GM21529 (cell line): ENCODE results near the gene CUX1.
A peak's percentile ranks its signal among the peaks of the same experiment; 100 is the strongest.
"Not testable (repeated sequence)": the region's sequence is repeated elsewhere in the genome, so short reads cannot be mapped to it uniquely, and the experiment has no call there.

Experiments used
- ATAC-seq: cut with Tn5 transposase; IDR thresholded peaks from one replicate; pipeline ENCODE4 v1.9.1; 2021; ENCODE audit not compliant: unreplicated experiment

Gene CUX1

GRCh38 chr7:101975046-101975445 is 157.6 kb downstream of the CUX1 start:
- no peak for ATAC-seq

DNA sequence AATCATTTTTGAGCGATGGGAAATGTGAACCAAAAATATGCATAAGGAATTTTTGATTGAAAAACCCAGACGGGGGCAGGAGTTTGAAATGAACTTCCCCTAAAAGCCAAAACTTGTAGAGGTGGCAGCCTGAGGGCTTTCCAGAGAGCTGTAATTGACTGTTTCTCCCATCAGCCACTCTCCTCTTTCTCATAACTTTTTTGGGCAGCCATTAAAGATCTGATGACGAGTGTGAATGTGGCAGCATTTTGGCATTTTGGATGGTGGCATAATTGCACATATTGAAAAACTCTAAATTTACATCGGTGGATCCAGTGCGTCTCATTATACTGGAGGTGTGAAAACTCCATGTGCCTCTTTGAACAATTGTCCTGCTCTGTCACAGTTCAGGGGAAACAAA is 159.0 kb downstream of the CUX1 start:
- ATAC-seq, result no peak

DNA sequence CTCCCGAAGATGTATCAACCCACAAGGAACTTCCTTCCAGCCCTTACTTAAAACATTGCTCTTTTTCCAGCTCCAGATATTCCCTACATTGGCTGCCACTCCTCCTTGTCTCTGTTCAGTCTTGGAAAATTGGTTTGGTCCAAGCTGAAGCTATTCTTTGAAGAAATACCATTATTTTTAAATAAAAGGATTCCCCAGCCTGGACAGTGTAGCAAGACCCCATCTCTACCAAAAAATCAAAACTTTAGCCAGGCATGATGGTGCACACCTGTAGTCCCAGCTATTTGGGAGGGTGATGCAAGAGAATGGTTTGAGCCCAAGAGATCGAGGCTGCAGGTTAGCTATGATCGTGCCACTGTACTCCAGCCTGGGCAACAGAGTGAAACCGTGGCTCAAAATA is 159.8 kb downstream of the CUX1 start:
- no peak for ATAC-seq

GRCh38 chr7:101978683-101979082 is 161.3 kb downstream of the CUX1 start:
- no peak for ATAC-seq

DNA sequence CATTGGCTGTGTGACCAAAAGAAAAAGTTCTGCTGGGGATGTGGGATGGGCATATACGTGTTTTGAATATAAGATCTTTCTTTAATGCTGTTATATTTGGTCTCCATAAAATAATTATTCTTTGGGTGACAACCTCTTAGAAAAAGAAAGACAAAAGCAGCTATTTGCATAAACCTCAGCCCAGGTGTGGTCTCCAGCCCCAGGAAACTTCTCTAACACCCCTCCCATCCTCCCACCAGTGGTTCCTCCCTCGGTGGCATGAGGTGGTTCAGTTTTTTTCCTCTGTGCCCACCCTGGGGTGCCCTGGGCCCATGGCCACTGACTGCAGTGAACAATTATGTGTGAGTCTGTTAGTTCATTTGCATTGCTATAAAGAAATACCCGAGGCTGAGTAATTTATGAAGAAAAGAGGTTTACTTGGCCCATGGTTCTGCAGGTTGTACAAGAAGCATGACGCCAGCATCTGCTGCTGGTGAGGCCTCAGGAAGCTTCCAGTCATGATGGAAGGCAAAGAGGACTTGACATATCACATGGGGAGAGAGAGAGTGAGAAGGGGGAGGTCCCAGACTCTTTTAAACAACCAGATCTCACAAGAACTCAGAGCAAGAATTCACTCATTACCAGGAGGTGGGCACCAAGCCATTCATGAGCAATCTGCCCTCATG is 165.9 kb downstream of the CUX1 start:
- no peak for ATAC-seq

DNA sequence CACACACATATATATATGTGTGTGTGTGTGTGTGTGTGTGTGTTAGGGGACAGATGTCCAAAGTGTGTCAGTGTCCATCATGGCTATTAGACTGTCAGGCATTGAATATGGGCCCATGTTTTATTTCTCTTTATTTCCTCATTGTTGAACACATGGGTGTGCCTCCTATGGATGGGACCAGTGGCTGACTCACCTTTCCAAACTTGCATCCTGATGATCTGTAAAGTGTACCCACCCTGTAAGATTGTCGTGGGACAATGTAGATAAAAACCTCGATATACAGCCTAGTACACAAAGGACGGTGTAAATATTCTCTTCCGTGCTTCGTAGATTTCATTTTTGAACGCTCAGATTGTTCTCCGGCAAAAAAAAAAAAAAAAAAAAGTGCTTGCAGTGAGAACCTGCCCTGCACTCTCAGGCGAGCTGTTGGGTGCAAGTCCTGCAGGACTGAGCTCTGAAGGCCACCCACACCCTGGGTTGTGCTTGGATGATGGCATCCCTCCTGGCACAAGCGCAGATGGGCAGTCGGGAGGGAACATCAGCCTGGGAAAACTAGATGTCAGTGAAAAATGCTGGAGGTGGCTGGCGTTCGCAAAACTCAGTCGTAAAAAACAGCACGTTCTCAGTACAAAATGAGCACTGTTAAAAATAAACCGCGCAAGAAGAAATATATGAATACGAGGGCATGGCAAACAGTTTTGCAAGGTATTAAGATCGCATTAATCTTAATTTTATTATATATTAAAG is 166.9 kb downstream of the CUX1 start:
- ATAC-seq, result no peak

DNA sequence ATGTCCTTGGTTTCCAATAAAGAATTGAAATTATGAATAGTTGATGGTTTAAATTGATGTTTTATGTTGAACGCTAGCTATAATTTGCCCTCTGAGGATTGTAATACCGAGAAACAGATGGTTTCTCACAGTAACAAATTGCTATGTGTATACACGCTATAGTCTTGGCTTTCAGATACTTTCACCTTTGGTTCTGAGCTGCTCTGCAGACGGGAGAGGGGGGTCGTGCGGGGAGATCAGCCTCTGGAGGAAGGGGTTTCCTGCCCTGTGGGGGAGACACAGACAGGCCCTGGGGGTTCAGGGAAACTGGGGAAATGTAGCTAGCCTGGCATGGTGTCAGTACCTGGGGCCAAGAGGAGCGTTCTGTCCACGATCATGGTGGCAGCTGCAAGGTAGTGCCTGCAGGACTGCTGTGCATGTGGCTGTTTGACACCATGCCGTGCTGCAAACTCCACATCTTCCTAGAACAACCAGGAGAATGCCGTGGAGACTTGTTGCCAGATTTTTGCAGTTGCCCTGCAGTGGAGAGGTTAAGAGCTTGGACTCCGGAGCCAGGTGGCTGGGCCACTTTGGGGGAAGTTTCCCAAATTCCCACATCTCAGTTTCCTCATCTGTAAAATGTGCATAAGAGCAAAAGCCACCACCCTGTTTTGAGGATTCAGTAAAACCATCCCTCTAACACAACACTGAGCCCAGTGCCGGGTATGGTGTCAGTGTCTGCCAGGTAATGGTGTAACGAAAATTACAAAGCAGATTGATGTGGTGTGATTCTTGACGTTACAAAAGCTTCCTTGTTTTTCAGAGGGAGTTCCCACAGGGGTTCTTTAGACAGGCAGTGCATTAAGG is 167.9 kb downstream of the CUX1 start:
- no peak for ATAC-seq

DNA sequence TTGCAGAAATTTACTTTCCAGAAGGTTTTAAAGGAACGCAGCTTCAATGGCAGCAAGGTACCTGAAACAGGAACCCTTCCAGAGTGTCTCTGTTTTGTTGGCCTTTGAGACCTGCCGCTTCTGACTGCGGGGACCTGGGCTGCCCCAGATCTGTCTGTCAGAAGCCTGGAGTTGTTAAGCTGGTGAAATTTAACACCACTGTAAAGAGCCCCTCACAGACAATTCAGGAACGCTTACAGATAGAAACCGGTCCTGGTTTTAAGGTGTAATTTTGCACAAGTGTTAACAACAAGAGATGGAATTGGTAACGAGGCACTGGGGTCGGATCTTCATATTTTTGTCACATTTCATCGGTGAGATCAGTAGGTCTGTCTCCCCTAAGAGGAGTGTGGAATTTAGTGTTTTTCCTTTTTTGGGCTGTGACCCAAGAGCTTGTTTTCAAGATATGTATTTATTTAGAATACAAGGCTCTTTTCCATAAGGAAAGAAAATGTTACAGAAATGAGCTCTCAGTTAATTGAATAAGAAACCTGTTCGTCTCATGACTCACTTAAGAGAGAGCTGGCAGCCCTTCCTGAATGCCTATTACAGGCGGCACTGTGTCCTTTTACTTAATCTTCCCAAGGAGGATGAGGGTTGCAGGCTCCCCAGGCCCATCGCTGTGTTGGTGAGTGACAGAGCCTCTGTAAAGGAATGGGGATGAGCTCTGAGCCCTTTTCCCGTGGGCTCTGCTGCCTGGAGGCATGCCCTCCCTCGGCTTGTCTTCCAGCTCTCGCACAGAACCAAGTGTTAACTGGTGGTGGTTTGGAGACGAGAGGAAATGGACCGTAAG is 168.7 kb downstream of the CUX1 start:
- no peak for ATAC-seq

GRCh38 chr7:101987494-101987893 is 170.1 kb downstream of the CUX1 start:
- ATAC-seq, result no peak

GRCh38 chr7:101988060-101988459 is 170.6 kb downstream of the CUX1 start:
- not testable (repeated sequence) for ATAC-seq

DNA sequence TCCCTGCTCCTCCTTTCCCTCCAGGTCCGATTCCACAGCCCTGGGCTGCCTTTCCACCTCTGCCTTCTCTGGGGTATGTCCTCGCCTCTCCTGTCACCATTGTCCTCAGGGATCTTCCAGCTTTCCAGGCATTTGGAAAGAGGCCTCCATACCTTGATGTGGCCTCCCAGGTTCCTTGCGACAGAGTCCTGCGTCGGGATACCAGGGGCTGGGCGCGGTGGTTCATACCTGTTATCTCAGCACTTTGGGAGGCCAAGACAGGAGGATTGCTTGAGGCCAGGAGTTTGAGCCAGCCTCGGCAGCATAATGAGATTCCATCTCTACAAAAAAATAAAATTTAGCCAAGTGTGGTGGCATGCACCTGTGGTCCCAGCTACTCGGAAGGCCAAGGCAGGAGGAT is 171.1 kb downstream of the CUX1 start:
- ATAC-seq, result no peak

DNA sequence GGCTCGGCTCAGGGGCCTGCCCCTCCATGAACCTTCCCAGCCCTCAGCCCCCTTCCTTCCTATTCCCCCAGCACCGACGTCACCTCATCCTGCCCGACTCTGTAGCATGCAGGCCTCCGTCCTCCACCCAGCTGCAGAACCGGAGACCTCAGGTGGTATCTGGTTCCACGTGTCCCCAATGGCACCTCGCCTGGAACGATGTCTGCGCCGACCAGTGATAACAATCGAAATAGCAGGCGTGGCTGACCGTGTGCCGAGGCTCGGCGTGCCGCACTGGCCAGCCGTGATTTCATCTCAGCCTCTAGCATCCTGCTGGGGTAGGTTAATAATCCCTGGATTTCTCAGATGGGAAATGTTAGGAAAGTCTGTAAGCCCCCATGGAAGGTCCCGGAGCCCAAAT is 171.7 kb downstream of the CUX1 start:
- ATAC-seq, result no peak

DNA sequence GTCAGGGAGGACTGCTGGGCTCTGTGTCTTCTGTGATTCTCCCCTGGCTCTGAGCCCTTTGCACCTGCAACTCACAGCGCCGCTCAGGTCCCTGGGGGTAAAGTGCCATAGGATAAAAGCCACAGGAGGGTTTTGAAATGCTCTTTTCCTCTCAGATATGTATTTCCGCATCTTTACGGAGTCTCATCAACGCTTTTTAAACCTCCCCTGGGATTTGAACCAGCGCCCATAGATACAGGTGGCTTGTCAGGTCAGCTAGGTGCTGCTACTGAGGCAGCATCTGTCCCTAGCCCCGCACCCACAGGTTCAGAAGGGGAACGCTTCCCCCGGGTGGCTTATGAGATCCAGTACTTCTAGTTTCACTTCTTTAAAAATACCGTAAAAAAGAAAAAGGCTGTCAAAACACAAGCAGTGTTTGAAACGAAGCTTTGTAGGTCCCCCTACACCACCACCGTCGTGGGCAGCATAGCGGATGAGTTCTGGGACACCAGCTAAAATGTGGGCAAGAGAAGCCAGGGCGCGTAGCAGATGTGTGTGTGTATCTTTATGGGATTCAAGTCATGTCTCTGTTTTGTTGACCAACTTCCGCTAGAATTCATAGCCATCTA is 173.5 kb downstream of the CUX1 start:
- peak; percentile 88 for ATAC-seq

DNA sequence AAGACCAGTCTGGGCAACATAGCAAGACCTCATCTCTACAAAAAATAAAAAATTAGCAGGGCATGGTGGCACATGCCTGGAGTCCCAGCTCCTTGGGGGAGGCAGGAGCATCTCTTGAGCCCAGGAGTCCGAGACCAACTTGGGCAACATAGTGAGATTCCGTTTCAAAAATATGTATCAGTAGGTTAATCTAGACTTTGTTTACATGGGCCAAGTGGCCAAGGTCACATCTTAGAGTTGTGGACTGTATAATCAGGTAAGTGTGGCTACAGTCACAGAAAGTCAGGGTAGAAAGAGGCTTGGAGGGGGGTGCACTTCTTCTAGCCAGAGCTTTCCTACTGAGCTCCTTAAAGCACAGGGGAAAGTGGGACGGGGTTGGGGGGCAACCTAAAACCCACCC is 174.4 kb downstream of the CUX1 start:
- no peak for ATAC-seq

- no peak for ATAC-seq
These were observed 175.9 kb downstream of the CUX1 start for GRCh38 chr7:101993311-101993710.

- no peak for ATAC-seq
These were observed 177.7 kb downstream of the CUX1 start for GRCh38 chr7:101995121-101995520.

- no peak for ATAC-seq
These were observed 178.8 kb downstream of the CUX1 start for GRCh38 chr7:101996131-101996691.

GRCh38 chr7:101996876-101997275 is 179.4 kb downstream of the CUX1 start:
- no peak for ATAC-seq

DNA sequence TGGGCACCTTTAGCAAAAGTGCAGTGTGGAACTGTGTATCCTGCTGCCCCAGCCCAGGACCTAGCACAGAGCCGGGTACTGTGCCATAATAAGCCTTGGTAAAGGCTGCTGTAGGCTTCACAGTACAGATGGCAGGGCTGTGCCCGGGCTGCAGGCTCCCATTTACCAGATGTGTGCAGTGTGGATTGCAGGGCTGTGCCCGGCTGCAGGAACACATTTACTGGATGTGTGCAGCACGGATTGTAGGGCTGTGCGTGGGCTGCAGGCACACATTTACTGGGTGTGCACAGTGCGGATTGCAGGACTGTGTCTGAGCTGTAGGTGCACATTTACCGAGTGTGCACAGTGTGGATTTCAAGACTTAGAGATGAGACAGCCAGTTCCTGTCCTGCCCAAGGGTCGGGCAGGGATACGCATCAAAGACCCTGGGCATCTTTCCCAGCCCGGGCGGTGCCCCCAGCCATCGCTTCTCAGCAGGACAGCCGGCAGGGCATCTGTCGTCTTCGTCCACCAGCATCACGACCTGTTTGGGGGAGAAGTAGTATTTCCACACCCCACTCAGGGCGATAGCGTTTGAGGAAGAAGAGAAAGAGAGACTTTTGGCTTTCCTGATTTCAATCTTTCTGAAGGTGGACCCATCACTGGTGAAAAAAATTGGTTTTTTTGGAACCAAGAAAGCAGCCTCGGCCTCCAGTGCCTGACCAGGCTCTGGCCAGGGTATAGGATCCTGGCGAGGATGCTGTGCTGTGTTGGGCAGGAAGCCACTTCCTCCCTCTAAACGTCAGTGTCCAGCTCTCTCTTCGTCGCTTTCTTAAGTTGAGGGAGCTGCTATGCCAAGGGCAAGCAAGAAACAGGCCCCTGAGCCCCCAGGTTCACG is 180.8 kb downstream of the CUX1 start:
- ATAC-seq, result no peak
